H1 (cell line): ENCODE measurements around the gene GNAT1. TPM values are rescaled to one million over a fixed set of nuclear protein-coding genes. Genes with fewer than 3 reads are reported as not detected.

ENCODE experiments used
- CTCF ChIA-PET: fragments of 300-600 bp; sonication (Branson Sonifier 250); formaldehyde crosslinking; loops from one replicate; lab custom pipeline; 2021; ENCODE audit not compliant: partially characterized antibody; lab: Charles Lee
- POLR2A ChIA-PET: fragments of 300-600 bp; sonication (Branson Sonifier 250); formaldehyde crosslinking; loops from one replicate; lab custom pipeline; 2021; ENCODE audit warnings: inconsistent platforms; ENCODE audit not compliant: partially characterized antibody; lab: Charles Lee
- DNase-seq, 2 experiments: peaks; one replicate each; pipeline versions ENCODE4 v3.0.0 to v3.0.0-alpha.2; 2010 to 2022; ENCODE audit warnings: low spot score in 2 of 2, low read depth in 1 of 2, mixed read lengths in 1 of 2
- FAIRE-seq: peaks from 2 replicates; lab custom pipeline; 2011; peaks lifted over from hg19 to GRCh38; lab: Jason Lieb, UNC
- H2AFZ ChIP-seq: 2 replicates; pipeline ENCODE4 v1.8.1; 2012; ENCODE audit warnings: low read length, inconsistent platforms
- H2AK5ac ChIP-seq: 2 replicates; pipeline ENCODE4 v1.6.1; 2013; ENCODE audit warnings: low read depth, low read length
- H2BK120ac ChIP-seq: replicated peaks from 2 replicates; pipeline ENCODE3; 2013; ENCODE audit warnings: low read depth, low read length, inconsistent platforms
- H2BK12ac ChIP-seq: 2 replicates; pipeline ENCODE4 v1.6.1; 2013; ENCODE audit warnings: low read depth, low read length
- H2BK15ac ChIP-seq: 2 replicates; pipeline ENCODE4 v1.6.1; 2013; ENCODE audit warnings: low read length
- H2BK20ac ChIP-seq: 2 replicates; pipeline ENCODE4 v1.6.1; 2013; ENCODE audit warnings: low read length
- H2BK5ac ChIP-seq: 2 replicates; pipeline ENCODE4 v1.6.1; 2013; ENCODE audit warnings: low read depth, low read length
- H3K14ac ChIP-seq: 2 replicates; pipeline ENCODE4 v1.6.1; 2013; ENCODE audit warnings: inconsistent platforms; ENCODE audit not compliant: insufficient read length
- H3K18ac ChIP-seq: 2 replicates; pipeline ENCODE4 v1.6.1; 2013; ENCODE audit warnings: low read length; ENCODE audit errors: extremely low read depth
- H3K23ac ChIP-seq: 2 replicates; pipeline ENCODE4 v1.6.1; 2013; ENCODE audit warnings: inconsistent platforms; ENCODE audit not compliant: insufficient read length
- H3K23me2 ChIP-seq: 2 replicates; pipeline ENCODE4 v1.6.1; 2013; ENCODE audit warnings: low read depth, low read length
- H3K27ac ChIP-seq: 2 replicates; pipeline ENCODE4 v1.6.1; 2011; ENCODE audit warnings: low read depth, low read length, inconsistent platforms
- H3K27me3 ChIP-seq, 4 experiments: replicated peaks in 1 of 4; 1 replicate in 1 of 4; 2 replicates in 3 of 4; pipeline versions ENCODE4 v1.6.1 to v1.8.1; 2011 to 2013; ENCODE audit warnings: low read length in 3 of 4, mild to moderate bottlenecking in 3 of 4, inconsistent platforms in 2 of 4, mixed read lengths in 2 of 4, moderate library complexity in 1 of 4; ENCODE audit not compliant: control insufficient read depth in 3 of 4, insufficient read depth in 3 of 4; ENCODE audit errors: extremely low read depth in 1 of 4
- H3K36me3 ChIP-seq, 4 experiments: 2 replicates each; pipeline versions ENCODE4 v1.6.1 to v1.8.1; 2011 to 2013; ENCODE audit warnings: mild to moderate bottlenecking in 4 of 4, low read length in 3 of 4, moderate library complexity in 2 of 4, control low read depth in 1 of 4, inconsistent platforms in 1 of 4; ENCODE audit not compliant: insufficient read depth in 4 of 4, control insufficient read depth in 2 of 4
- H3K4ac ChIP-seq: replicated peaks from 2 replicates; pipeline ENCODE3; 2013; ENCODE audit warnings: low read length, low read depth, mixed read lengths, inconsistent platforms; ENCODE audit not compliant: insufficient read length
- H3K4me1 ChIP-seq, 4 experiments: replicated peaks in 1 of 4; 1 replicate in 1 of 4; 2 replicates in 3 of 4; pipeline versions ENCODE4 v1.6.1 to v1.8.1; 2011 to 2013; ENCODE audit warnings: low read length in 3 of 4, inconsistent platforms in 2 of 4, mixed read lengths in 1 of 4; ENCODE audit not compliant: insufficient read depth in 4 of 4, control insufficient read depth in 3 of 4
- H3K4me2 ChIP-seq, 2 experiments: 2 replicates each; pipeline versions ENCODE4 v1.6.1 to v1.8.1; 2011 to 2013; ENCODE audit warnings: low read depth in 2 of 2, low read length in 2 of 2, control low read depth in 1 of 2, inconsistent platforms in 1 of 2, mild to moderate bottlenecking in 1 of 2; ENCODE audit not compliant: insufficient read depth in 1 of 2
- H3K4me3 ChIP-seq, 4 experiments: fragments of 200-600, 300-600 bp in 1 of 4; sonication (generic), shearing (Covaris generic), sonication (Bioruptor Twin) in 1 of 4; 2 replicates each; pipeline versions ENCODE4 v1.5.1 to v1.8.1; 2011 to 2016; ENCODE audit warnings: low read length in 4 of 4, low read depth in 3 of 4, control low read depth in 2 of 4, inconsistent platforms in 2 of 4, mild to moderate bottlenecking in 2 of 4, mixed read lengths in 1 of 4, moderate library complexity in 1 of 4; ENCODE audit not compliant: insufficient read depth in 2 of 4; ENCODE audit errors: extremely low read depth in 1 of 4
- H3K56ac ChIP-seq: replicated peaks from 2 replicates; pipeline ENCODE3; 2013; ENCODE audit warnings: low read depth, mild to moderate bottlenecking, mixed read lengths, low read length, inconsistent platforms; ENCODE audit not compliant: insufficient read length
- H3K79me1 ChIP-seq: 2 replicates; pipeline ENCODE4 v1.6.1; 2013; ENCODE audit warnings: low read depth, low read length, control low read depth
- H3K79me2 ChIP-seq, 2 experiments: 2 replicates each; pipeline versions ENCODE4 v1.6.1 to v1.8.1; 2012 to 2013; ENCODE audit warnings: low read length in 2 of 2, mild to moderate bottlenecking in 2 of 2, inconsistent platforms in 1 of 2; ENCODE audit not compliant: insufficient read depth in 2 of 2, control insufficient read depth in 1 of 2
- H3K9ac ChIP-seq, 4 experiments: replicated peaks in 1 of 4; 1 replicate in 1 of 4; 2 replicates in 3 of 4; pipeline versions ENCODE4 v1.6.1 to v1.8.1; 2011 to 2013; ENCODE audit warnings: low read depth in 3 of 4, low read length in 3 of 4, control low read depth in 2 of 4, mild to moderate bottlenecking in 2 of 4, moderate library complexity in 2 of 4, inconsistent platforms in 1 of 4; ENCODE audit errors: extremely low read depth in 1 of 4
- H3K9me3 ChIP-seq, 2 experiments: 2 replicates each; pipeline versions ENCODE4 v1.6.1 to v1.8.1; 2012 to 2013; ENCODE audit warnings: mild to moderate bottlenecking in 2 of 2, moderate library complexity in 2 of 2, control low read depth in 1 of 2, inconsistent platforms in 1 of 2, low read depth in 1 of 2, low read length in 1 of 2, mixed read lengths in 1 of 2; ENCODE audit not compliant: insufficient read depth in 2 of 2
- H4K20me1 ChIP-seq, 2 experiments: replicated peaks in 1 of 2; 2 replicates each; pipeline versions ENCODE3 to v1.8.1; 2011 to 2013; ENCODE audit warnings: inconsistent platforms in 2 of 2, low read length in 2 of 2, mild to moderate bottlenecking in 1 of 2; ENCODE audit not compliant: insufficient read depth in 2 of 2, control insufficient read depth in 1 of 2
- H4K5ac ChIP-seq: 2 replicates; pipeline ENCODE4 v1.6.1; 2013; ENCODE audit warnings: low read length, low read depth, mixed read lengths, inconsistent platforms; ENCODE audit not compliant: insufficient read length
- H4K8ac ChIP-seq: 2 replicates; pipeline ENCODE4 v1.8.0; 2013; ENCODE audit warnings: mild to moderate bottlenecking, moderate library complexity, low read length, inconsistent platforms; ENCODE audit not compliant: insufficient read depth; ENCODE audit errors: extremely low read depth
- H4K91ac ChIP-seq: replicated peaks from 2 replicates; pipeline ENCODE3; 2013; ENCODE audit warnings: low read length, mixed read lengths, inconsistent platforms; ENCODE audit not compliant: insufficient read length
- CHD1 ChIP-seq: IDR thresholded peaks from 2 replicates; pipeline ENCODE4 v1.6.1; 2012; ENCODE audit warnings: low read depth, low read length, improper control_type of control experiment
- CHD2 ChIP-seq: IDR thresholded peaks from 2 replicates; pipeline ENCODE4 v1.6.1; 2012; ENCODE audit warnings: low read length, improper control_type of control experiment
- HDAC2 ChIP-seq, 2 experiments: fragments of 300-600 bp in 1 of 2; sonication (generic) in 1 of 2; IDR thresholded peaks; 2 replicates each; pipeline ENCODE4 v1.6.1; 2011 to 2012; ENCODE audit warnings: low read depth in 2 of 2, low read length in 2 of 2, mild to moderate bottlenecking in 2 of 2, moderate library complexity in 2 of 2, borderline replicate concordance in 1 of 2, inconsistent platforms in 1 of 2
- KDM4A ChIP-seq: IDR thresholded peaks from one replicate; pipeline ENCODE4 v1.7.1; 2012; ENCODE audit warnings: low read depth, mild to moderate bottlenecking, moderate library complexity, low read length, inconsistent platforms; ENCODE audit not compliant: severe bottlenecking
- POLR2A ChIP-seq, 2 experiments: IDR thresholded peaks; 1 replicate in 1 of 2; 2 replicates in 1 of 2; pipeline ENCODE4 v1.6.1; 2011; ENCODE audit warnings: low read depth in 2 of 2, low read length in 2 of 2, mild to moderate bottlenecking in 2 of 2; ENCODE audit errors: control extremely low read depth in 1 of 2
- SIX5 ChIP-seq: IDR thresholded peaks from 2 replicates; pipeline ENCODE4 v1.6.1; 2011; ENCODE audit warnings: mild to moderate bottlenecking, low read depth, low read length
- SP4 ChIP-seq: IDR thresholded peaks from 2 replicates; pipeline ENCODE4 v1.6.1; 2012; ENCODE audit warnings: low read length, inconsistent platforms
- WGBS, 2 experiments: shearing (Covaris generic) in 1 of 2; methylation state at CpG; one replicate each; pipeline versions ENCODE4 v1.1.6 to v1.1.7; 2013 to 2015; ENCODE audit warnings: low lambda C conversion rate in 2 of 2, mixed read lengths in 2 of 2, inconsistent platforms in 1 of 2, low coverage in 1 of 2, missing lambda C conversion rate in 1 of 2; ENCODE audit not compliant: insufficient replicate concordance in 2 of 2, insufficient coverage in 1 of 2, insufficient read length in 1 of 2; ENCODE audit errors: extremely low coverage in 1 of 2, missing lambda C conversion rate in 1 of 2; 5-methylcytosine and 5-hydroxymethylcytosine counted together
- polyA plus RNA-seq, 7 experiments: library from polyadenylated mRNA; depleted of rRNA in 3 of 7; stranded (reverse) in 5 of 7; unstranded in 2 of 7; fragments of >200 nt in 5 of 7; fragments of 200-250 nt in 2 of 7; gene quantifications; 1 replicate in 5 of 7; 2 replicates in 1 of 7; 4 replicates in 1 of 7; pipeline versions ENCODE4 v1.2.1 to v1.2.3, GENCODE V29; 2011 to 2013; ENCODE audit warnings: missing spikeins in 2 of 7, mixed read lengths in 2 of 7
- total RNA-seq: library from RNA; stranded (reverse); fragmentation: NEBNext Ultra II Directional; extraction: Animal tissue kit (Norgen Biotek cat#: 25700); gene quantifications from 2 replicates; pipeline ENCODE4 v1.2.1, GENCODE V29; 2021

GNAT1 gene
- total and polyA plus RNA-seq, 2 of the 8 experiments (the other 6 are each of a cell fraction or from before 2014, with no cell fraction given), result 0.08 TPM; not detected in 1

GRCh38 chr3:50168791-50169190 lies 22.6 kb upstream of the GNAT1 start:
- POLR2A ChIA-PET, result interaction anchor here (0.6 to 7.2 kb wide), 5 partner anchors 10 to 255 kb away, joined by 3 to 34 read pairs (median 7); no protein-coding TSS in a partner anchor

More at GRCh38 chr3:50168791-50169190, 22.6 kb upstream of the GNAT1 start:
- Histone ChIP-seq H2BK20ac (no peak overlapping the region), H3K23ac (no peak overlapping the region), H4K20me1 (peaks cover 6 to 17% of the 10 kb centered on the region in 2 experiments), H3K4me2 (no peak overlapping the region), H4K5ac (no peak overlapping the region), H2BK5ac (no peak overlapping the region), H3K56ac (no peak overlapping the region), H4K91ac (no peak overlapping the region), H3K18ac (no peak overlapping the region), H3K14ac (no peak overlapping the region), H3K36me3 (peaks cover 0 to 5% (median under 1%) of the 10 kb centered on the region in 4 experiments; a peak in 3 of 8 replicates), H3K4me1 (peaks cover 0 to 28% (median 20%) of the 10 kb centered on the region in 4 experiments; a peak in 6 of 7 replicates), H2AK5ac (no peak overlapping the region), H3K27ac (no peak overlapping the region; the same call in 1 of the 2 replicates), H2BK120ac (no peak overlapping the region), H3K4me3 (no peak overlapping the region), H3K9ac (no peak overlapping the region), H2AFZ (no peak overlapping the region), H3K4ac (no peak overlapping the region), H3K9me3 (no peaks in the 10 kb centered on the region), H3K79me1 (peaks cover 26% of the 10 kb centered on the region), H2BK15ac (no peak overlapping the region)
- WGBS, 2 experiments, result 86% methylated on average over 6 of the region's 6 CpGs; no CpG with 5 or more reads in 1 of the 2 experiments
- DNase-seq, result no peak
- CTCF ChIA-PET, result interaction anchor here (0.7 to 25.0 kb wide), 6 partner anchors 22 to 97 kb away, joined by 3 to 299 read pairs (median 6); partner anchors contain the start of gene GNAT1
- no peak for FAIRE-seq
- TF ChIP-seq POLR2A (IDR thresholded peaks at IDR 0.05; ENCODE audit: control extremely low read depth in 1 of 2, low read depth in 2 of 2, low read length in 2 of 2) (no peak), CHD1 (no peak), SIX5 (no peak), CHD2 (no peak), SP4 (no peak), KDM4A (no peak), HDAC2 (IDR thresholded peaks at IDR 0.05; ENCODE audit: borderline replicate concordance in 1 of 2, low read depth in 2 of 2, low read length in 2 of 2) (no peak)
- TF ChIP-seq, all 59 proteins: peak for 0
- H3K27me3 ChIP-seq, result no peaks in the 10 kb centered on the region
- H4K8ac ChIP-seq, result no peak overlapping the region
- H2BK12ac ChIP-seq, result no peak overlapping the region
- no peaks in the 10 kb centered on the region for H3K23me2 ChIP-seq
- H3K79me2 ChIP-seq, result peaks cover 0 to 20% of the 10 kb centered on the region in 2 experiments; a peak in 2 of 4 replicates
